ENCODE data around the gene EFL1.

EFL1 gene

GRCh38 chr15:82140886-82141285 is 121.6 kb downstream of the EFL1 start:
- no peak overlapping the region for H3K4me3 ChIP-seq (replicated peaks; ENCODE audit: low read depth, low read length)
- no peak for DNase-seq (ENCODE audit: extremely low read depth, insufficient read length)
- H3K36me3 ChIP-seq (ENCODE audit: control insufficient read depth, insufficient read depth, low read length) = peaks cover 2% of the 10 kb centered on the region; the same call in 1 of the 2 replicates
- TF ChIP-seq CTCF (IDR thresholded peaks at IDR 0.05; ENCODE audit: insufficient read depth, low read length, poor library complexity, severe bottlenecking) = no peak
- no peaks in the 10 kb centered on the region for H3K27me3 ChIP-seq (replicated peaks; ENCODE audit: control insufficient read depth, insufficient read depth, low read length)

DNA sequence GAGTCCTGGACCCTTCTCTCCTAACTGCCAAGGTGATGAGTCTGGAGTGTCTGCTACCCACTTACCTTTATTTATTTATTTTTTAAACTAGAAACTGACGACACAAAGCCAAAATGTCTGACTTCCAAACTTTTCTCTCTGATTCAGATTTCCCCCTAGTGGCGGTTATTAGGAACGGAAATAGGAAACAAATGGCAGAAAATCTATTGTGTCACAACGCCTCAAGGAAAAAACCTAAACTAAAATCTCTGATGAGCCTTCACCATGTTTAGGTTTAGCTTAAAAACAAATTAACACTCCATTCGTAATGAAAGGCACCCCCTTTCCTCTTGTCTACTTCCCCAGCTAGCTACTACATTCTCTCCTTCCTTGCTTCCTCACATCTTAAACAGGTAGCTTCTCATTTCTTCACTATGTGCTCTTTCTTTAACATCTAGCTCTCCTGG is 122.7 kb downstream of the EFL1 start:
- Histone ChIP-seq H3K4me3 (replicated peaks; ENCODE audit: low read depth, low read length) (no peak overlapping the region), H3K27me3 (replicated peaks; ENCODE audit: control insufficient read depth, insufficient read depth, low read length) (no peaks in the 10 kb centered on the region), H3K36me3 (ENCODE audit: control insufficient read depth, insufficient read depth, low read length) (peaks cover 2% of the 10 kb centered on the region; the same call in 1 of the 2 replicates)
- TF ChIP-seq CTCF (IDR thresholded peaks at IDR 0.05; ENCODE audit: insufficient read depth, low read length, poor library complexity, severe bottlenecking) = peak; percentile 58
- no peak for DNase-seq (ENCODE audit: extremely low read depth, insufficient read length)

- Histone ChIP-seq H3K36me3 (ENCODE audit: control insufficient read depth, insufficient read depth, low read length) (peaks cover 2% of the 10 kb centered on the region; the same call in 1 of the 2 replicates), H3K4me3 (replicated peaks; ENCODE audit: low read depth, low read length) (no peak overlapping the region), H3K27me3 (replicated peaks; ENCODE audit: control insufficient read depth, insufficient read depth, low read length) (no peaks in the 10 kb centered on the region)
- TF ChIP-seq CTCF (IDR thresholded peaks at IDR 0.05; ENCODE audit: insufficient read depth, low read length, poor library complexity, severe bottlenecking) = no peak
- no peak for DNase-seq (ENCODE audit: extremely low read depth, insufficient read length)
Observed at GRCh38 chr15:82138306-82138705, 124.2 kb downstream of the EFL1 start.

- Histone ChIP-seq H3K36me3 (ENCODE audit: control insufficient read depth, insufficient read depth, low read length) (peaks cover 2% of the 10 kb centered on the region; the same call in 1 of the 2 replicates), H3K4me3 (replicated peaks; ENCODE audit: low read depth, low read length) (no peak overlapping the region), H3K27me3 (replicated peaks; ENCODE audit: control insufficient read depth, insufficient read depth, low read length) (no peaks in the 10 kb centered on the region)
- TF ChIP-seq CTCF (IDR thresholded peaks at IDR 0.05; ENCODE audit: insufficient read depth, low read length, poor library complexity, severe bottlenecking) = no peak
- no peak for DNase-seq (ENCODE audit: extremely low read depth, insufficient read length)
Observed at GRCh38 chr15:82137261-82137660, 125.3 kb downstream of the EFL1 start.

DNA sequence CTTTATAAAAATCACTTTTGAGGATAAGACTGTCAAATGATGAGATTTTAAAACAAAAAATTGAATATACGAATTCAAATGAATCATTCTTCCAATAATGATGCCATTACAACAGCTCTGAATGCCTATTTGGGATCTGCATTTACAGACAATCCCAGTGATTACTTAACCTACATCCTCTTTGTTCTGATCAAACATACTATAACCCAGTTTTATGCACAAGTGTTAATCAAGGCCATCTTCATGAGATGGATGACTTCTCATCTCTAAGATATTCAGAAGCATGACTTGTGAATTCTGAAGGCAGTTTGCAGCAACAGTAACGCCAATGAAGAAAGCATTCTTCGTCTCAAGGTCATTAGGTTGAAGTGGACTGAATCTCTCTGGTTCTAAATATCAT is 126.4 kb downstream of the EFL1 start:
- Histone ChIP-seq H3K27me3 (replicated peaks; ENCODE audit: control insufficient read depth, insufficient read depth, low read length) (no peaks in the 10 kb centered on the region), H3K4me3 (replicated peaks; ENCODE audit: low read depth, low read length) (no peak overlapping the region), H3K36me3 (ENCODE audit: control insufficient read depth, insufficient read depth, low read length) (peaks cover 2% of the 10 kb centered on the region; the same call in 1 of the 2 replicates)
- TF ChIP-seq CTCF (IDR thresholded peaks at IDR 0.05; ENCODE audit: insufficient read depth, low read length, poor library complexity, severe bottlenecking) = no peak
- DNase-seq (ENCODE audit: extremely low read depth, insufficient read length) = no peak

DNA sequence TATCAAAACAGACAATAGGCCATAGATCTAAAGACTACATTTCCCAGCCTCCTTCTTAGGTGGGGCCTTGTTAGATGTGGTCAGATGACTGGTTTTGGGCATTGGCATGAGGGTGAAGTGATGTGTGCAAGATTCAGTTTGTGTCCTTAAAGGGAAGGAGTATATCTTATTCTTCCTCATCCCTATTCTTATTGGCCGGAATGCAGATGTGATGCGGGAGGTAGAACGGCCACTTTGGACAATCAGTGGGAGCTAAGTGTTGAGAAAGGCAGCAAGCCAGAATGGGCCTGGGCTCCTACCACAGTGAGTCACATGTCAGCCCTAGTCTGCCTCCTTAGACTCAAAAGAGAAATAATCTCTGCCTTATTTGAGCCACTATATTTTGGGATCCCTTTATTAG is 126.9 kb downstream of the EFL1 start:
- TF ChIP-seq CTCF (IDR thresholded peaks at IDR 0.05; ENCODE audit: insufficient read depth, low read length, poor library complexity, severe bottlenecking) = no peak
- Histone ChIP-seq H3K36me3 (ENCODE audit: control insufficient read depth, insufficient read depth, low read length) (peaks cover 2% of the 10 kb centered on the region; the same call in 1 of the 2 replicates), H3K4me3 (replicated peaks; ENCODE audit: low read depth, low read length) (no peak overlapping the region), H3K27me3 (replicated peaks; ENCODE audit: control insufficient read depth, insufficient read depth, low read length) (no peaks in the 10 kb centered on the region)
- no peak for DNase-seq (ENCODE audit: extremely low read depth, insufficient read length)

Measured in GM06990 (cell line).